ENCODE results near the gene PDE7B. TPM values are rescaled to one million over a fixed set of nuclear protein-coding genes. Genes with fewer than 3 reads are reported as not detected.

Gene PDE7B
- total and polyA plus RNA-seq, 2 of the 8 experiments (the other 6 are each of a cell fraction or from before 2014, with no cell fraction given): not detected

- TF ChIP-seq CHD7 (IDR thresholded peaks at IDR 0.05; ENCODE audit: insufficient replicate concordance, low read length) (no peak), GTF2F1 (IDR thresholded peaks at IDR 0.05; ENCODE audit: borderline replicate concordance, low read depth, low read length) (no peak), JUN (IDR thresholded peaks at IDR 0.05; ENCODE audit: low read depth, low read length) (no peak), CBX5 (IDR thresholded peaks at IDR 0.05; ENCODE audit: low read depth, low read length) (no peak), RXRA (IDR thresholded peaks at IDR 0.05; ENCODE audit: insufficient read depth, low read depth, low read length) (no peak), SP4 (IDR thresholded peaks at IDR 0.05; ENCODE audit: low read length) (no peak), BACH1 (IDR thresholded peaks at IDR 0.05; ENCODE audit: low read length) (no peak), FOSL1 (IDR thresholded peaks at IDR 0.05; ENCODE audit: insufficient read depth, low read depth, low read length) (no peak), YY1 (IDR thresholded peaks at IDR 0.05; ENCODE audit: low read depth, low read length) (no peak), MAFK (IDR thresholded peaks at IDR 0.05; ENCODE audit: low read depth, low read length) (no peak), ATF3 (IDR thresholded peaks at IDR 0.05; ENCODE audit: insufficient read depth, low read depth, low read length) (no peak)
Observed at GRCh38 chr6:136063096-136063495, 211.6 kb downstream of the PDE7B start (continued).

Measured in H1 (cell line).